SK-N-SH treated with all-trans-retinoic acid at 6 μM for 48 hours (cell line): ENCODE results near the gene CLECL1.

ENCODE experiments used
- ATAC-seq: fragments of 200-7000 bp; cut with Tn5 transposase; 3 replicates; pipeline ENCODE4 v1.9.1; 2020; ENCODE audit warnings: mild to moderate bottlenecking, moderate library complexity
- ARNTL ChIP-seq: fragments of 450-650 bp; formaldehyde crosslinking; IDR thresholded peaks from 2 replicates; pipeline ENCODE4 v1.5.0; 2020; ENCODE audit warnings: low read depth, mild to moderate bottlenecking, moderate library complexity, borderline replicate concordance
- BACH2 ChIP-seq: fragments of 250-450 bp; sonication (Bioruptor Pico); IDR thresholded peaks from 2 replicates; pipeline ENCODE4 v1.9.0; 2021; ENCODE audit warnings: mild to moderate bottlenecking, borderline replicate concordance
- CSDC2 ChIP-seq: fragments of 250-450 bp; sonication (Bioruptor Pico); IDR thresholded peaks from 2 replicates; pipeline ENCODE4 v1.5.0; 2020; ENCODE audit warnings: mild to moderate bottlenecking, moderate library complexity
- CSRNP3 ChIP-seq: fragments of 250-450 bp; sonication (Bioruptor Pico); IDR thresholded peaks from 2 replicates; pipeline ENCODE4 v1.5.1; 2021; ENCODE audit warnings: mild to moderate bottlenecking, moderate library complexity
- GLIS3 ChIP-seq: fragments of 250-450 bp; sonication (Bioruptor Pico); IDR thresholded peaks from 2 replicates; pipeline ENCODE4 v1.5.0; 2020; ENCODE audit warnings: mild to moderate bottlenecking, moderate library complexity
- ISL1 ChIP-seq: fragments of 250-450 bp; sonication (Bioruptor Pico); IDR thresholded peaks from 2 replicates; pipeline ENCODE4 v2.1.2; 2022; ENCODE audit warnings: mild to moderate bottlenecking, moderate library complexity
- OSR1 ChIP-seq: fragments of 250-450 bp; sonication (Bioruptor Pico); IDR thresholded peaks from 2 replicates; pipeline ENCODE4 v1.8.0; 2022; ENCODE audit warnings: moderate library complexity, mild to moderate bottlenecking, inconsistent platforms
- PPARA ChIP-seq: fragments of 250-450 bp; sonication (Bioruptor Pico); IDR thresholded peaks from 2 replicates; pipeline ENCODE4 v1.5.0; 2020; ENCODE audit warnings: mild to moderate bottlenecking, borderline replicate concordance
- RARB ChIP-seq: fragments of 250-450 bp; sonication (Bioruptor Pico); IDR thresholded peaks from 2 replicates; pipeline ENCODE4 v1.8.0; 2021; ENCODE audit warnings: mild to moderate bottlenecking, moderate library complexity
- TCF4 ChIP-seq: fragments of 250-450 bp; sonication (Bioruptor Pico); IDR thresholded peaks from 2 replicates; pipeline ENCODE4 v1.8.0; 2021; ENCODE audit warnings: mild to moderate bottlenecking, moderate library complexity, borderline replicate concordance
- TOX ChIP-seq: fragments of 250-450 bp; sonication (Bioruptor Pico); IDR thresholded peaks from 2 replicates; pipeline ENCODE4 v1.8.0; 2021; ENCODE audit warnings: mild to moderate bottlenecking, moderate library complexity, borderline replicate concordance
- ZC3H10 ChIP-seq: fragments of 250-450 bp; sonication (Bioruptor Pico); IDR thresholded peaks from 2 replicates; pipeline ENCODE4 v1.5.1; 2021; ENCODE audit warnings: mild to moderate bottlenecking, moderate library complexity
- ZFP3 ChIP-seq: fragments of 250-450 bp; sonication (Bioruptor Pico); IDR thresholded peaks from 2 replicates; pipeline ENCODE4 v1.5.0; 2020; ENCODE audit warnings: mild to moderate bottlenecking, moderate library complexity
- ZFP30 ChIP-seq: fragments of 450-650 bp; formaldehyde crosslinking; IDR thresholded peaks from 2 replicates; pipeline ENCODE4 v1.5.0; 2022; ENCODE audit warnings: mild to moderate bottlenecking, moderate library complexity
- ZNF565 ChIP-seq: fragments of 450-650 bp; formaldehyde crosslinking; conservative IDR thresholded peaks from 2 replicates; pipeline ENCODE4 v1.5.0; 2020; ENCODE audit warnings: low read depth, mild to moderate bottlenecking, moderate library complexity
- ZNF70 ChIP-seq: fragments of 450-650 bp; formaldehyde crosslinking; IDR thresholded peaks from 2 replicates; pipeline ENCODE4 v1.5.0; 2020; ENCODE audit warnings: mild to moderate bottlenecking, moderate library complexity
- ZNF8 ChIP-seq: fragments of 450-650 bp; formaldehyde crosslinking; IDR thresholded peaks from 2 replicates; pipeline ENCODE4 v1.5.0; 2020; ENCODE audit warnings: mild to moderate bottlenecking, moderate library complexity
- TF ChIP-seq, protein P1 (sequence below): fragments of 250-450 bp; sonication (Bioruptor Pico); IDR thresholded peaks from 2 replicates; pipeline ENCODE4 v1.5.0; 2020; ENCODE audit warnings: mild to moderate bottlenecking, moderate library complexity
- TF ChIP-seq, protein P2 (sequence below): fragments of 250-450 bp; sonication (Bioruptor Pico); IDR thresholded peaks from 2 replicates; pipeline ENCODE4 v1.8.0; 2020; ENCODE audit warnings: mild to moderate bottlenecking, moderate library complexity, borderline replicate concordance
- TF ChIP-seq, protein P3 (sequence below): fragments of 250-450 bp; sonication (Bioruptor Pico); IDR thresholded peaks from 2 replicates; pipeline ENCODE4 v1.5.1; 2020; ENCODE audit warnings: low read depth, mild to moderate bottlenecking, moderate library complexity
- TF ChIP-seq, protein P4 (sequence below): fragments of 250-450 bp; sonication (Bioruptor Pico); IDR thresholded peaks from 2 replicates; pipeline ENCODE4 v1.8.0; 2021; ENCODE audit warnings: low read depth, mild to moderate bottlenecking, moderate library complexity, borderline replicate concordance

CLECL1 gene

GRCh38 chr12:9731393-9731792 is 1.5 kb downstream of the CLECL1 start:
- TF ChIP-seq ISL1 (CRISPR knock-in tag): no peak
- no peak for TF ChIP-seq RARB (CRISPR knock-in tag)
- TF ChIP-seq TCF4 (CRISPR knock-in tag): no peak
- TF ChIP-seq ZFP3 (CRISPR knock-in tag): no peak
- TF ChIP-seq ZC3H10 (CRISPR knock-in tag): no peak
- no peak for TF ChIP-seq GLIS3 (CRISPR knock-in tag)
- no peak for TF ChIP-seq CSDC2
- no peak for TF ChIP-seq TOX (CRISPR knock-in tag)
- no peak for TF ChIP-seq ARNTL (CRISPR knock-in tag)
- TF ChIP-seq ZFP30 (CRISPR knock-in tag): no peak
- no peak for TF ChIP-seq ZNF8 (CRISPR knock-in tag)

GRCh38 chr12:9730591-9730990 is 2.3 kb downstream of the CLECL1 start:
- TF ChIP-seq PPARA (CRISPR knock-in tag): no peak
- no peak for TF ChIP-seq ZNF565
- no peak for TF ChIP-seq CSDC2
- no peak for TF ChIP-seq TOX (CRISPR knock-in tag)
- no peak for TF ChIP-seq OSR1 (CRISPR knock-in tag)
- TF ChIP-seq ZFP3 (CRISPR knock-in tag): no peak
- TF ChIP-seq CSRNP3 (CRISPR knock-in tag): no peak
- no peak for TF ChIP-seq ZC3H10 (CRISPR knock-in tag)
- TF ChIP-seq, protein P1, sequence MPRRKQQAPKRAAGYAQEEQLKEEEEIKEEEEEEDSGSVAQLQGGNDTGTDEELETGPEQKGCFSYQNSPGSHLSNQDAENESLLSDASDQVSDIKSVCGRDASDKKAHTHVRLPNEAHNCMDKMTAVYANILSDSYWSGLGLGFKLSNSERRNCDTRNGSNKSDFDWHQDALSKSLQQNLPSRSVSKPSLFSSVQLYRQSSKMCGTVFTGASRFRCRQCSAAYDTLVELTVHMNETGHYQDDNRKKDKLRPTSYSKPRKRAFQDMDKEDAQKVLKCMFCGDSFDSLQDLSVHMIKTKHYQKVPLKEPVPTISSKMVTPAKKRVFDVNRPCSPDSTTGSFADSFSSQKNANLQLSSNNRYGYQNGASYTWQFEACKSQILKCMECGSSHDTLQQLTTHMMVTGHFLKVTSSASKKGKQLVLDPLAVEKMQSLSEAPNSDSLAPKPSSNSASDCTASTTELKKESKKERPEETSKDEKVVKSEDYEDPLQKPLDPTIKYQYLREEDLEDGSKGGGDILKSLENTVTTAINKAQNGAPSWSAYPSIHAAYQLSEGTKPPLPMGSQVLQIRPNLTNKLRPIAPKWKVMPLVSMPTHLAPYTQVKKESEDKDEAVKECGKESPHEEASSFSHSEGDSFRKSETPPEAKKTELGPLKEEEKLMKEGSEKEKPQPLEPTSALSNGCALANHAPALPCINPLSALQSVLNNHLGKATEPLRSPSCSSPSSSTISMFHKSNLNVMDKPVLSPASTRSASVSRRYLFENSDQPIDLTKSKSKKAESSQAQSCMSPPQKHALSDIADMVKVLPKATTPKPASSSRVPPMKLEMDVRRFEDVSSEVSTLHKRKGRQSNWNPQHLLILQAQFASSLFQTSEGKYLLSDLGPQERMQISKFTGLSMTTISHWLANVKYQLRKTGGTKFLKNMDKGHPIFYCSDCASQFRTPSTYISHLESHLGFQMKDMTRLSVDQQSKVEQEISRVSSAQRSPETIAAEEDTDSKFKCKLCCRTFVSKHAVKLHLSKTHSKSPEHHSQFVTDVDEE (CRISPR knock-in tag): no peak
- TF ChIP-seq, protein P2, sequence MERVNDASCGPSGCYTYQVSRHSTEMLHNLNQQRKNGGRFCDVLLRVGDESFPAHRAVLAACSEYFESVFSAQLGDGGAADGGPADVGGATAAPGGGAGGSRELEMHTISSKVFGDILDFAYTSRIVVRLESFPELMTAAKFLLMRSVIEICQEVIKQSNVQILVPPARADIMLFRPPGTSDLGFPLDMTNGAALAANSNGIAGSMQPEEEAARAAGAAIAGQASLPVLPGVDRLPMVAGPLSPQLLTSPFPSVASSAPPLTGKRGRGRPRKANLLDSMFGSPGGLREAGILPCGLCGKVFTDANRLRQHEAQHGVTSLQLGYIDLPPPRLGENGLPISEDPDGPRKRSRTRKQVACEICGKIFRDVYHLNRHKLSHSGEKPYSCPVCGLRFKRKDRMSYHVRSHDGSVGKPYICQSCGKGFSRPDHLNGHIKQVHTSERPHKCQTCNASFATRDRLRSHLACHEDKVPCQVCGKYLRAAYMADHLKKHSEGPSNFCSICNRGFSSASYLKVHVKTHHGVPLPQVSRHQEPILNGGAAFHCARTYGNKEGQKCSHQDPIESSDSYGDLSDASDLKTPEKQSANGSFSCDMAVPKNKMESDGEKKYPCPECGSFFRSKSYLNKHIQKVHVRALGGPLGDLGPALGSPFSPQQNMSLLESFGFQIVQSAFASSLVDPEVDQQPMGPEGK (CRISPR knock-in tag): no peak
- no peak for TF ChIP-seq GLIS3 (CRISPR knock-in tag)
- TF ChIP-seq RARB (CRISPR knock-in tag): no peak
- TF ChIP-seq, protein P3, sequence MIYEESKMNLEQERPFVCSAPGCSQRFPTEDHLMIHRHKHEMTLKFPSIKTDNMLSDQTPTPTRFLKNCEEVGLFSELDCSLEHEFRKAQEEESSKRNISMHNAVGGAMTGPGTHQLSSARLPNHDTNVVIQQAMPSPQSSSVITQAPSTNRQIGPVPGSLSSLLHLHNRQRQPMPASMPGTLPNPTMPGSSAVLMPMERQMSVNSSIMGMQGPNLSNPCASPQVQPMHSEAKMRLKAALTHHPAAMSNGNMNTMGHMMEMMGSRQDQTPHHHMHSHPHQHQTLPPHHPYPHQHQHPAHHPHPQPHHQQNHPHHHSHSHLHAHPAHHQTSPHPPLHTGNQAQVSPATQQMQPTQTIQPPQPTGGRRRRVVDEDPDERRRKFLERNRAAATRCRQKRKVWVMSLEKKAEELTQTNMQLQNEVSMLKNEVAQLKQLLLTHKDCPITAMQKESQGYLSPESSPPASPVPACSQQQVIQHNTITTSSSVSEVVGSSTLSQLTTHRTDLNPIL: no peak
- TF ChIP-seq ZNF70: no peak
- TF ChIP-seq ISL1 (CRISPR knock-in tag): no peak
- no peak for TF ChIP-seq TCF4 (CRISPR knock-in tag)
- no peak for TF ChIP-seq BACH2 (CRISPR knock-in tag)
- no peak for TF ChIP-seq ZNF8 (CRISPR knock-in tag)
- TF ChIP-seq, protein P4, sequence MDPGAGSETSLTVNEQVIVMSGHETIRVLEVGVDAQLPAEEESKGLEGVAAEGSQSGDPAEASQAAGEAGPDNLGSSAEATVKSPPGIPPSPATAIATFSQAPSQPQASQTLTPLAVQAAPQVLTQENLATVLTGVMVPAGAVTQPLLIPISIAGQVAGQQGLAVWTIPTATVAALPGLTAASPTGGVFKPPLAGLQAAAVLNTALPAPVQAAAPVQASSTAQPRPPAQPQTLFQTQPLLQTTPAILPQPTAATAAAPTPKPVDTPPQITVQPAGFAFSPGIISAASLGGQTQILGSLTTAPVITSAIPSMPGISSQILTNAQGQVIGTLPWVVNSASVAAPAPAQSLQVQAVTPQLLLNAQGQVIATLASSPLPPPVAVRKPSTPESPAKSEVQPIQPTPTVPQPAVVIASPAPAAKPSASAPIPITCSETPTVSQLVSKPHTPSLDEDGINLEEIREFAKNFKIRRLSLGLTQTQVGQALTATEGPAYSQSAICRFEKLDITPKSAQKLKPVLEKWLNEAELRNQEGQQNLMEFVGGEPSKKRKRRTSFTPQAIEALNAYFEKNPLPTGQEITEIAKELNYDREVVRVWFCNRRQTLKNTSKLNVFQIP (CRISPR knock-in tag): no peak
- TF ChIP-seq ARNTL (CRISPR knock-in tag): no peak
- ATAC-seq: no peak

More at GRCh38 chr12:9731393-9731792, 1.5 kb downstream of the CLECL1 start:
- no peak for ATAC-seq

DNA sequence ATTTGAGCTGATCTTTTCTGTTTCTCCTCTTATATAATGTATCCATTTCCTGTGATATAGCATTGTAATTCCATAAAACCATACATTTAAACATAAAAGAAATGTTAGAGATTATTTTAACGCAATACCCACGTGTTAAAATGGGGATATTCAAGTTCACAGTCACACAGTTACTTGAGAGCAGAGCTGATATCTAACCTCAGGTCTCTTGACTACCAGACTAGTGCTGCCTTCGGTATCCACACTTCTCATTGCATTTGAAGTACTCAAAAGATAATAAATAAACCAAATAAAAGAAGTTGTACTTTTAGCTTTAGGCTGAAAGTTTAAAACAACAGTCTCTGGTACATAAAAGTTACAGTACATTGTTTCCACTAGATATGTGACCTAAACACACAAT is 2.9 kb downstream of the CLECL1 start:
- ATAC-seq: no peak
- TF ChIP-seq OSR1 (CRISPR knock-in tag): no peak
- TF ChIP-seq, protein P3: no peak
- no peak for TF ChIP-seq ZC3H10 (CRISPR knock-in tag)
- TF ChIP-seq, protein P1 (CRISPR knock-in tag): no peak
- no peak for TF ChIP-seq ISL1 (CRISPR knock-in tag)
- no peak for TF ChIP-seq ARNTL (CRISPR knock-in tag)
- no peak for TF ChIP-seq CSRNP3 (CRISPR knock-in tag)
- TF ChIP-seq ZFP30 (CRISPR knock-in tag): no peak
- TF ChIP-seq RARB (CRISPR knock-in tag): no peak
- TF ChIP-seq GLIS3 (CRISPR knock-in tag): no peak
- TF ChIP-seq TOX (CRISPR knock-in tag): no peak
- TF ChIP-seq PPARA (CRISPR knock-in tag): no peak
